Activated T-cell treated with anti-CD3 and anti-CD28 coated beads, Interleukin-2, amount 50 U/mL, for 4 hours (primary cell): ENCODE results near the gene AMBRA1. TPM values are rescaled to one million over a fixed set of nuclear protein-coding genes. Genes with fewer than 3 reads are reported as not detected.

Source experiments
- ATAC-seq, 2 donors: fragments of 200-7000 bp; cut with Tn5 transposase; one replicate each; pipeline ENCODE4 v1.10.0; 2021
- DNase-seq: peaks from one replicate; pipeline ENCODE4 v3.0.0-alpha.2; 2020
- H3K27me3 Mint-ChIP-seq: one replicate; pipeline ENCODE4 v1.8.0; 2021; ENCODE audit warnings: low read depth, mixed read lengths
- H3K36me3 Mint-ChIP-seq: one replicate; pipeline ENCODE4 v1.8.0; 2022; ENCODE audit warnings: mixed read lengths; ENCODE audit not compliant: insufficient read depth
- H3K4me1 Mint-ChIP-seq: one replicate; pipeline ENCODE4 v1.8.0; 2021; ENCODE audit warnings: low read depth, mixed read lengths
- H3K4me3 Mint-ChIP-seq: one replicate; pipeline ENCODE4 v1.8.0; 2021; ENCODE audit warnings: mild to moderate bottlenecking, moderate library complexity, mixed read lengths
- H3K9me3 Mint-ChIP-seq: one replicate; pipeline ENCODE4 v1.8.0; 2021; ENCODE audit warnings: mixed read lengths
- total RNA-seq, 3 donors: library from RNA; stranded (reverse); gene quantifications; one replicate each; pipeline ENCODE4 v1.2.1, GENCODE V29; 2021

Gene AMBRA1
- total RNA-seq, 3 donors from 2014 or later = 30.7 to 36.1 (median 31.7) TPM

DNA sequence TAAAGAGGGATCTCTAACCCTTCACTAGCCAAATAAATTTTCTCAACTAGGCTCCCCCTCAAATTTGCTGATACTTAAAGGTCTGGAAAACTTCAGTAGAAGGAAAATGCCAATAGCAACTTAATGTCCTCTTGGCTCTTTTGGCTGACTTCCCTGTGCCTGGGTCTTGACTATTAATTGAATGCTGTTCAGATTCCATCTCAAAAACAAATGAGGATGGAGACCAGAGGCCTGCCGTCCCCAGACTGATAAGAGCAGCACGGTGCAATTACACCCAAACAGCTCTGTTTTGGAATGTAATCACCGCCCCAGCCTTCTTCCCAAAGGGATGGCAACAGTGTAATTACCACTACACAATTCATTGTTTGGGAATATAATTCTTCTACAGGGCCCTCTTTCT, 112.9 kb downstream of the AMBRA1 start:
- ATAC-seq = no peak
- no peaks in the 10 kb centered on the region for H3K27me3 Mint-ChIP-seq
- H3K9me3 Mint-ChIP-seq = no peaks in the 10 kb centered on the region
- peaks cover 16% of the 10 kb centered on the region for H3K4me1 Mint-ChIP-seq
- H3K36me3 Mint-ChIP-seq = peaks cover 8% of the 10 kb centered on the region
- no peak for DNase-seq
- no peak overlapping the region for H3K4me3 Mint-ChIP-seq

DNA sequence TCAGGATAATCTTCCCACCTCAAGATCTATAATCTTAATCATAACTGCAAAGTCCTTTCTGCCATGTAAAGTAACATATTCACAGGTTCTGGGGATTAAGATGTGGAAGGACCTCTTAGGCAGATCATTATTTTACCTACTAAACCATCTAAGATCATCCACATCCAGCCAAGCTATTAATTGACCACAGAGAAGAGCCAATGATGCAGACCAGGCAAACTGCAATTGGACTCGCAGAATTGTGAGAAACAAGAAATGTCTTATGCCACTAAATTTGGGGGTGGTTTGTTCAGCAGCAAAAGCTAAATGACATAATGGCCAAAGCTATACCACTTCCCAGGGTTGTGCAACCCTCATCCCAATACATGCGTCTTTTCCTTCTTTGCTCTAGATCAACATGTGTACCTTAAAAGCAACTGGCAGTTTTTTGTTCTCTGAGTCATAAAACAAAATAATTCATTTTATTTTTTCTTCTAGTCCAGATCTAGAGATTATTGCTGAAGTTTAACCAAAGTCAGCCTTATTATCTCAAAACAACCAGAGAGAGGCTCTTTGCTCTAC, 113.6 kb downstream of the AMBRA1 start:
- peaks cover 8% of the 10 kb centered on the region for H3K36me3 Mint-ChIP-seq
- DNase-seq (no peak), ATAC-seq (no peak)
- no peaks in the 10 kb centered on the region for H3K9me3 Mint-ChIP-seq
- H3K27me3 Mint-ChIP-seq = no peaks in the 10 kb centered on the region
- no peak overlapping the region for H3K4me3 Mint-ChIP-seq
- peaks cover 22% of the 10 kb centered on the region for H3K4me1 Mint-ChIP-seq

DNA sequence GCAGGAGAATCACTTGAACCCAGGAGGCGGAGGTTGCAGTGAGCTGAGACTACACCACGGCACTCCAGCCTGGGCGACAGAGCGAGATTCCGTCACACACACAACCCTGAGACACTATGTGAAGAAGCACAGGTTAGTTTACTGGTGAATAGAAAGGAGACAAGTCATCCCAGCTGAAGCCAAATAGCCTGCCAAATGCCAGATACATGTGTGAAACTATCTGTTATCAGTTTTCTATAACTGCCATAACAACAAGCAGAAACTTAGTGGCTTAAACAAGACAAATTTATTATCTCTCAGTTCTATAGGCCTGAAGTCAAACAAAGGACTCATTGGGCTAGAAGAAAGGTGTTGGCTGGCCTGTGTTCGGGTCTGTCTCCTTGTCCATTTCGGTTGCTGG, 114.2 kb downstream of the AMBRA1 start:
- H3K36me3 Mint-ChIP-seq = peaks cover 11% of the 10 kb centered on the region
- H3K4me1 Mint-ChIP-seq = peaks cover 28% of the 10 kb centered on the region
- H3K27me3 Mint-ChIP-seq = no peaks in the 10 kb centered on the region
- no peak for DNase-seq
- no peaks in the 10 kb centered on the region for H3K9me3 Mint-ChIP-seq
- no peak overlapping the region for H3K4me3 Mint-ChIP-seq
- no peak for ATAC-seq

DNA sequence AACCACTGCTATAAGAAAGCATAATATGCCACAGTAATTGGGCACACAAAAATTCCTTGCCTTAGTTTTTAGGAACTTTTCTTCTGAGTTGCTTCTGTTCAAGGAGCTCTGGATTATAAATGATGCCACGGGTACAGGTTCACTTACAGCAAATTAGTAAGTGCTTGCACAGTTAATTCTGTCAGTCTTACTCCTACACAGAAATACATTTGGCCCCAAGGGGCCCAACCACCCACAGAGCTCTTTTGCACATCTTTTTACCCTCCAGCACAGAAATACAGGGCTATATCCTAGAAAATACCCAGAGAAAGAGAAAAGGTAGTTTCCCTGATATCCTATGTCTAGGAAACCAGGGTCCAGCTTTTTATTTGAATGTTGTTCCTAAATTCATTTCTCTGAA, 115.6 kb downstream of the AMBRA1 start:
- Mint-ChIP-seq H3K36me3 (peaks cover 9% of the 10 kb centered on the region), H3K4me3 (no peak overlapping the region), H3K27me3 (no peaks in the 10 kb centered on the region), H3K9me3 (no peaks in the 10 kb centered on the region), H3K4me1 (peaks cover 35% of the 10 kb centered on the region)
- DNase-seq (no peak), ATAC-seq (no peak)

DNA sequence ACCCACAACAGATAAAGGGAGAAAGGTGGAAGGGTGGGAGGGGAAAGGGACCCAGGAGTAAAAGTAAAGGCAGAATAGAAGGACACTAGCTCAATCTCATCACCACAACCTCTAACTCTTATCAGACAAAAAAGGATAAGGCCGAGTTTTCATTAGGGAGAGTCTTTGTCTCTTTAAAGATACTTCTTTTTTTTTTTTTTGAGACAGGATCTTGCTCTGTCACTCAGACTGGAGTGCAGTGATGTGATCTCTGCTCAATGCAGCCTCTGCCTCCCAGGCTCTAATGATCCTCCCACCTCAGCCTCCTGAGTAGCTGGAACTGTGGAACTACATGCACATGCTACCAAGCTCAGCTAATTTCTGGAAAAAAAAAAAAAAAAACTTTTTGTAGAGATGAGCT, 116.7 kb downstream of the AMBRA1 start:
- H3K27me3 Mint-ChIP-seq = no peaks in the 10 kb centered on the region
- DNase-seq = no peak
- peaks cover 8% of the 10 kb centered on the region for H3K36me3 Mint-ChIP-seq
- H3K4me1 Mint-ChIP-seq = peaks cover 41% of the 10 kb centered on the region
- ATAC-seq = no peak
- no peaks in the 10 kb centered on the region for H3K9me3 Mint-ChIP-seq
- no peak overlapping the region for H3K4me3 Mint-ChIP-seq

DNA sequence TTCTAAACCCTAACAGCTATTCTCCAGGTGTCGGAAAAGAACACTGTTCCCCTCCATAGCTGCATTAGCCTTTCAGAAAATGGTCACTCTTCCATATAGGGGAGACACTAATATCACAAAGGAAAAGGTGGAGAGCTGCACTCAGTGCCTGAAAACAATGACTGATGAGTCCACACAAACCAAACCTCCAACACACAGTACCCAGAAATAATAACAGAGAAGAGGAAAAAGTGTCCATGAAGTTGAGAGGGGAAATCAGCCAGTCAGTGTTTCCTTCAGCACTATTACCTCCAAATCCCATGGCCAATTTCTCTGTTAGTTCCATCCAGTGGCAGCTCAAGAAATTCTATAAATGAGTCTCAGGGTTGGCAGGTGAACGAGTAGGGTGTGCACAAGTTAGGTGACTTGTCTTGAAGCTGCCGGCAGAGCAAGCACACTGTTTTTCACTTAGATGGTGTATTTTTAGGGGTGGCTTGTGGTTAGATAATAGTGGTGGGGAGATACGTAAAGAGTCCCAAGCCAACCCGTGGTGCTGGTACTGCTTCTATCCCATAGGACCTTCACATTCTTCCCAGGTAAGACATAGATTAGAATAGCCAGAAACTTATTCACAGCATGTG, 117.8 kb downstream of the AMBRA1 start:
- Mint-ChIP-seq H3K36me3 (peaks cover 6% of the 10 kb centered on the region), H3K4me1 (peaks cover 41% of the 10 kb centered on the region), H3K27me3 (no peaks in the 10 kb centered on the region), H3K9me3 (no peaks in the 10 kb centered on the region), H3K4me3 (no peak overlapping the region)
- DNase-seq = no peak
- no peak for ATAC-seq

DNA sequence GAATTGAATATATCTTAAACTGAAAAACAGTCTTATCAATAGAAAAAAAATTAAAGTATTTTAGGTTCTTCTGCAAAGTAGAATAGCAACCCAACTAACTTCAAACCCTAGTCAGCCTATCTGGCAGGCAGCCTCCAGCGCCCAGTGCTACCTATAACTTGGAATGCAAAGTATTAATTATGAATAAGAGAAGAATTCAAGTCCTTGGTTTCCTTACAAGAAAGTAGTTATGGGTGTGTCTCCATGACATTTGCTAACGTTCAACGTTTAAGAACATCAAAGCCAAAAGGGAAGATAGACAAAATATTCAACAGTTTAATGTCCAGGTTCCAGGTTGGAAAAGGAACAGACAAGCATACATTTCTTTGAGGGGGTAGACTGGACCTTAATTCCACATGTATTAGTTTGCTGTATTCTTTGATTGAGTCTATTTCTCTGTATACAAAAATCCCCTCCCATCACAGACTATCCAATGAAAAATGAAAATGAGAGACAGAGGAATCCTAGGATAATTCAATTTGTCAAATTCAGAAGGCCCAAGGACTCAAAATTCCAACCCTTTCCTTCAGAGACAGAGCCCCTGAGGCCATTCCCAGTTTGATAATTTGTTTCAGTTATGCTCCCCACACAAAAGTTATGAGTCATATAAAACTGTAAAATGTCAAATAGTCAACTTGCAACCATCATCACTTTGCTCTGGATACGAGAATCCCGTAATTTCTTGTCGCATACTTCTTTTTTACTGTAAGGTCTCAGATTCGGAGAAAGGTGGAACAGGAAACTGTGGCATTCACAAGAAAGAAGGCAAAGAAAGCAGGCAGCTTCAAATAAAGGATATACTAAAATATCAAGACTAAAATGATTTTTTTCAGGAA, 118.5 kb downstream of the AMBRA1 start:
- H3K9me3 Mint-ChIP-seq = no peaks in the 10 kb centered on the region
- H3K4me3 Mint-ChIP-seq = no peak overlapping the region
- H3K27me3 Mint-ChIP-seq = no peaks in the 10 kb centered on the region
- peaks cover 41% of the 10 kb centered on the region for H3K4me1 Mint-ChIP-seq
- DNase-seq = no peak
- peaks cover 9% of the 10 kb centered on the region for H3K36me3 Mint-ChIP-seq
- no peak for ATAC-seq

DNA sequence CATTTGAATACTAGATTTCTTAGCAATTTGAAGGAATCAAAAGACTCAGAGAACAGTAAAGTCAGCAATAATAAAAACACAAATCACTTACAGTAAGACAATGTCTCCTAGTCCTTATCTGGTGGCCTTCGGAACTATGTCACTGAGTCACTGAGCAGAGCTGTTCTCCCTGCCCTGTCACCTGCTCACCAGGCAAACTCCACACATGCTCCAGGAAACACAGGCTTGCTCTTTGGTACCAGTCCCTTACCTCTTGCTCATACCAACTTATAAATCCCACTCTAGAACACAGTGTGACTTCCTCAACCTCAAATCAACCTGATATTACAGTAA, 121.2 kb downstream of the AMBRA1 start:
- Mint-ChIP-seq H3K27me3 (no peaks in the 10 kb centered on the region), H3K4me1 (peaks cover 34% of the 10 kb centered on the region), H3K4me3 (no peak overlapping the region), H3K9me3 (no peaks in the 10 kb centered on the region), H3K36me3 (peaks cover 7% of the 10 kb centered on the region)
- DNase-seq (no peak), ATAC-seq (no peak)

DNA sequence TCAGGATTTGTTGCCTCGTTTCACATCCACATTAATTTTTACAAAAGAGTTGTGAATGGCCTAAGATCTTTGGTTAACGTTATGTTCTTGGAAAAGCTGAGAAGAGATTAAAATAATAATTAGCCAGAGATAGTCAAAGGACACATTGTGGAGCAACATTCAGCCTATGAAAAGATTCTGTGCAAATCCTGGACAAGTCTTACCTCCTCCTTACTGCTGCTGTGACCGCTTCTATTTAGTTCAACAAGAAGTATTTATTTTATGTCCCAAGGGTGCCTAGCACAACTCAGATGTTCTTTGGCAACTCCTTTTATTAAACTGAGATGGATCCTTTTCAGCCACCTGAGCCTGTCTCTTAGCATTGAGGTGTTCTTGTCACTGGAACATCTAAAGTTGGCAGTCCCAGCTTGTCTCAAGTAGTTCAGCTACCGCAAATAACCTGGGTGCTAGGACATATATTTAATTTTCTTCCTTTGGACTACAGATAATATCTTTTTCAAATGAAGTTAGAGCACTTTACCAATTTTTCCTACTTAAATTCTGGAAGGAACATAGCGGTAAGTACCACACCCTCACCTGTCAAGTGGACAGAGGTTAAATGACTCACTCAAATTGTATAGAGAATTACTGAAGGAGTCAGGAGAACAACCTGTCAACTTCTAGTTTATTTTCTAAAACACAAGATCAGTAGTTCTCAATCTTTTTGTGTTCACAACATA, 121.7 kb downstream of the AMBRA1 start:
- no peaks in the 10 kb centered on the region for H3K27me3 Mint-ChIP-seq
- no peak for ATAC-seq
- no peak for DNase-seq
- H3K4me3 Mint-ChIP-seq = no peak overlapping the region
- H3K36me3 Mint-ChIP-seq = peaks cover 11% of the 10 kb centered on the region
- no peaks in the 10 kb centered on the region for H3K9me3 Mint-ChIP-seq
- H3K4me1 Mint-ChIP-seq = peaks cover 32% of the 10 kb centered on the region

DNA sequence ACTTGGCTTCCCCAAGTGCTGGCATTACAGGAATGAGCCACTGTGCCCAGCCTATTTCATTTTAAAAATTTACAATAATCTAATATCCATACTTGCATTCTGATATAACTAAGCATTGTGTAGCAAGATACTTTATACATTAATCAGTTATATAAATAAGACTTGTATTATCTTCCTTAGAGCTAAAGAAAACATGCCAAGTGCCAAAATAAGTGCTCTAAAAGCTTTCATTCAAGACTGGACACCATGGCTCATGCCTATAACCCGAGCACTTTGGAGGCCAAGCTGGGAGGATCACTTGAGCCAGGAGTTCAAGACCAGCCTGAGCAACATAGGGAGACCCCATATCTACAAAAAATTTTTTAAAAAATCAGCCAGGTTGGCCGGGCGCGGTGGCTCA, 123.9 kb downstream of the AMBRA1 start:
- H3K27me3 Mint-ChIP-seq = no peaks in the 10 kb centered on the region
- DNase-seq = no peak
- H3K4me1 Mint-ChIP-seq = peaks cover 29% of the 10 kb centered on the region
- no peak overlapping the region for H3K4me3 Mint-ChIP-seq
- H3K36me3 Mint-ChIP-seq = peaks cover 14% of the 10 kb centered on the region
- H3K9me3 Mint-ChIP-seq = no peaks in the 10 kb centered on the region
- no peak for ATAC-seq

DNA sequence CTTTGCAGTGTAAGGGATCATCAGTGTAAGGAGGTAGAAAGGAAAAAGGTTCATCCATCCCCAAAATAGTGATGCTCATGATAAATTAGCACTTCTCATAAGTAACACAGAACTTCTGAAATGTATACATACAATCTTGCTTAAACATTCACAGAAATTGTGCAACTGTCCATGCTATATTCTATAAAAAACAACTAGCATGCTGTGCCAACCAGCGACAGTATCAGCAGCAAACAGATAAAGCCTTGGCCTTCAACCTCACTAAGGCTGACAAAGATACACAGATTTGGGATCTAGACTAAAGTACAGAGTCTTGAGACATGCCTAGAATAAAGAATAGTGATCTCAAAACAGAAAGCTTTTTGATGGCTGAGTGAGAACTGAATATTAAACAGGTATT, 128.1 kb downstream of the AMBRA1 start:
- Mint-ChIP-seq H3K9me3 (no peaks in the 10 kb centered on the region), H3K4me3 (no peak overlapping the region), H3K36me3 (peaks cover 13% of the 10 kb centered on the region), H3K4me1 (peaks cover 17% of the 10 kb centered on the region), H3K27me3 (no peaks in the 10 kb centered on the region)
- no peak for DNase-seq
- no peak for ATAC-seq

DNA sequence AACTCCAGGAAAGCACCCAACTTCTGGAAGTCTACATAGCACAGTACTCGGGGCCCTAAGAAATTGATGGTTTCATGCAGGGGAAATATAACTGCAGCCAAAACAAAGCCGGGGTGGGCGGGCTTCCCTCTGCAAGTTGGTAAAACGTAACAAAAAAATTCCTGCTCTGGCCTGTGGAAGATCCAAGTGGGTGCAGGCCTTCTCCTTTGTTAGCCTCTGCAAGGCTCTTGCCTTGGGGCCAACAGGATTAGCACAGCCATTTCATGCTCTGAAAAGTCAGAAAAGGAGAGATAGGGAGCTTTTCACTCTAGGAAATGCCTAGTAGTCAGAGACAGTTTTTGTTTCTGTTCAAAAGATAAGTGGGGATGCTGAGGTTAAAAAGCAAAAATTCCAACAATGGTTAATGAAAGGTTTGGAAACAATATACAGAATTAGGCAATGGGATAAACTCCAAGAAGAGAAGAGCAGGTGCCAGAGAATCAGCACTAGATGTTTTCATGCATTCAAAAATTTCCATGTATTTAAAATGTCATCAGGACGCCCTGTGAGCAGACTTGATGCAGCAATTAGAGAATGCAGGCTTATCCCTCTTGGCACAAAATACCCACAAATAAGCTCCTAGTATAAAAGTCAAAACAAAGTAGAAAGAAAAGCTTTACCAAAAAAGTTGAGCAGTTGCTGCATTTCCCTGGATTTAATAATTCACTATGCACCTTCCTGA, 130.0 kb downstream of the AMBRA1 start:
- no peaks in the 10 kb centered on the region for H3K27me3 Mint-ChIP-seq
- DNase-seq (no peak), ATAC-seq (no peak)
- H3K4me3 Mint-ChIP-seq = no peak overlapping the region
- peaks cover 17% of the 10 kb centered on the region for H3K4me1 Mint-ChIP-seq
- no peaks in the 10 kb centered on the region for H3K9me3 Mint-ChIP-seq
- H3K36me3 Mint-ChIP-seq = peaks cover 12% of the 10 kb centered on the region

DNA sequence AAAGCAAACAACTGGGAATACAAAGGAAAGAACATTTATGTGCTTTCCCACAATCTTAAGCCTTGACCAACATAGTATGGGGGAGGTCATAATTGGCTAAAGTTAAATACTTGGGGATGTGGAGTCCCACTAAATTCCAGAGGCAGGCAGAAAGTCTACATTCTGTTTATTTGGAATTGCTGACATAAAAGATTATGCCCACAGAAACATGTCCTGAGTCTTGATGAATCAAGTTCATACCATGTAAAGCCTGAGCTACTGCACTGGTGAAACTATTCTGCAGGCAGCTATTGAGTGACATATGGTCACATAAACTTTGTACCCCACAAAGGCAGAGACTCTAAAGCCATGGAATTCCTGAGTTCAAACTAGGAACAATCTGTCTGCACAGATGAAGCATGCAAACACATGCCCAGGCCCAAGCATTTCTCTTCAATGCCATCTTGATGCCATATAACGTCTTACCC, 132.3 kb downstream of the AMBRA1 start:
- DNase-seq (no peak), ATAC-seq (no peak)
- H3K27me3 Mint-ChIP-seq = no peaks in the 10 kb centered on the region
- H3K4me1 Mint-ChIP-seq = peaks cover 21% of the 10 kb centered on the region
- H3K4me3 Mint-ChIP-seq = no peak overlapping the region
- peaks cover 8% of the 10 kb centered on the region for H3K36me3 Mint-ChIP-seq
- no peaks in the 10 kb centered on the region for H3K9me3 Mint-ChIP-seq

DNA sequence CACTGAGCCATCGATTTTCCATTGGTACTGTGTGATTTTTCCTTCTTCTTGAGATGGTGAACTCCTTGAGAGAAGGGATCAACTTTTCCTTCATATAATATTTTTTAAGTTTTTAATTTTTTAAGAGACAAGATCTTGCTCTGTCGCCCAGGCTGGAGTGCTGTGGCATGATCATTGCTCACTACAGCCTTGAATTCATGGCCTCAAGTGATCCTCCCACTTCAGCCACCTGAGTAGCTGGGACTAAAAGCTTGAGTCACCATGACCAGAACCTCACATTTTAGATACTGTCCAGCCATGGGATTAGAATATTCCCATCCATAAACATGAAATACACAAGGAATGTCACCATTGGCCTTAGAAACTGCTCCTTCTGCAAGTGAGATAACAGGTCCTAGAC, 135.3 kb downstream of the AMBRA1 start:
- no peaks in the 10 kb centered on the region for H3K9me3 Mint-ChIP-seq
- peaks cover 11% of the 10 kb centered on the region for H3K36me3 Mint-ChIP-seq
- DNase-seq = no peak
- no peak overlapping the region for H3K4me3 Mint-ChIP-seq
- peaks cover 12% of the 10 kb centered on the region for H3K4me1 Mint-ChIP-seq
- H3K27me3 Mint-ChIP-seq = no peaks in the 10 kb centered on the region
- ATAC-seq = no peak
